ENCODE data around the gene POLR2J.

Gene POLR2J

GRCh38 chr7:102473271-102473991, 5.3 kb downstream of the POLR2J start:
- no peak overlapping the region for H3K4me3 ChIP-seq (ENCODE audit: low read depth, low read length)
- no peak for TF ChIP-seq CTCF (IDR thresholded peaks at IDR 0.05; ENCODE audit: control insufficient read depth, extremely low read depth, insufficient read depth)
- no peak for DNase-seq (ENCODE audit: low read depth)

- no peak for TF ChIP-seq CTCF (IDR thresholded peaks at IDR 0.05; ENCODE audit: control insufficient read depth, extremely low read depth, insufficient read depth)
- no peak overlapping the region for H3K4me3 ChIP-seq (ENCODE audit: low read depth, low read length)
Measured at GRCh38 chr7:102472126-102473041, 6.3 kb downstream of the POLR2J start.

GRCh38 chr7:102471791-102472125, 7.0 kb downstream of the POLR2J start:
- no peak for DNase-seq (ENCODE audit: low read depth)
- no peak for TF ChIP-seq CTCF (IDR thresholded peaks at IDR 0.05; ENCODE audit: control insufficient read depth, extremely low read depth, insufficient read depth)
- no peak overlapping the region for H3K4me3 ChIP-seq (ENCODE audit: low read depth, low read length)

More at GRCh38 chr7:102472126-102473041, 6.3 kb downstream of the POLR2J start:
- no peak for DNase-seq (ENCODE audit: low read depth)

- 0 out of 2 replicates have a peak, but pooled peaks have one; percentile 2 for TF ChIP-seq CTCF (IDR thresholded peaks at IDR 0.05; ENCODE audit: control insufficient read depth, extremely low read depth, insufficient read depth)
Measured at GRCh38 chr7:102469972-102470825, 8.5 kb downstream of the POLR2J start.

GRCh38 chr7:102469351-102469971, 9.3 kb downstream of the POLR2J start:
- no peak for TF ChIP-seq CTCF (IDR thresholded peaks at IDR 0.05; ENCODE audit: control insufficient read depth, extremely low read depth, insufficient read depth)
- DNase-seq (ENCODE audit: low read depth): no peak
- no peak overlapping the region for H3K4me3 ChIP-seq (ENCODE audit: low read depth, low read length)

More at GRCh38 chr7:102469972-102470825, 8.5 kb downstream of the POLR2J start:
- no peak overlapping the region for H3K4me3 ChIP-seq (ENCODE audit: low read depth, low read length)
- DNase-seq (ENCODE audit: low read depth): no peak

All from LNCaP clone FGC (cell line).